Hematopoietic multipotent progenitor cell treated with erythropoietin and hydrocortisone succinate and interleukin-3 and kit ligand, for 4 days (in vitro differentiated cells): Measurements from ENCODE around the gene HNRNPLL.
A peak's percentile ranks its signal among the peaks of the same experiment; 100 is the strongest.
"Not testable (repeated sequence)": the region's sequence is repeated elsewhere in the genome, so short reads cannot be mapped to it uniquely, and the experiment has no call there.

ENCODE experiments used
- DNase-seq: peaks from one replicate; pipeline ENCODE4 v3.0.0-alpha.2; 2015

HNRNPLL gene

DNA sequence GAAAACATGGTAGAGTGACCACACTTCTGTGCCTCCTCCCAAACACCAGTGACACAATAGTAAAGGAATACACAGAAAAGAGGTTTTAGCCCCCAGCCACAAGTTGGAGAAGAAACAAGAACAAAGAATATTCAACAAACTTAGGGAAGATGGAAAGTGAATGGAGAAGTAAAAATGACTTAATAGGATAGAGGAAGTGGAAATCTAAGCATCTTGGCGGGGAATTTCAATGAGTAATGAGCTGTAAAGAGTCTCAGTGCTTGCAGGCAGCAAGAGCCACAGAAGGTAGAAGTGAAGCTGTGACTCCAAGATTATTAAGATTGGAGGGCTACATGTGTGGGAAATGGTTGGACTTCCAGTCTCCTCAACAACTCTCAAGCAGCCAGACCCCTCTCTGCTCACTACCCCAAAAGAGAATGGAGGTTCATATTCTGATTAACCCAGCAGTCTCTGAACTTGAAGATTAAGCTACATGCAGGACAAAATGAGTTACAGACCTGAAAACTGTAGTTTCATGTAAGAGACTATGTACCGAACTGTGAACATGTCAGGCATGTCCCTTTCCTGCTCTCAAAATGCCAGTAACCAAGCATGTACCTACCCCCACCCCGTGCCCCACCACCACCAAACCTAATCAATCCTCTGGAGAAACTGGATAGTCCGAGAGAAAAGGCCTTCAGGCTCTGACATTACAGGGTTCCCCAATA is 16.9 kb upstream of the HNRNPLL start:
- peak; percentile 50 for DNase-seq

DNA sequence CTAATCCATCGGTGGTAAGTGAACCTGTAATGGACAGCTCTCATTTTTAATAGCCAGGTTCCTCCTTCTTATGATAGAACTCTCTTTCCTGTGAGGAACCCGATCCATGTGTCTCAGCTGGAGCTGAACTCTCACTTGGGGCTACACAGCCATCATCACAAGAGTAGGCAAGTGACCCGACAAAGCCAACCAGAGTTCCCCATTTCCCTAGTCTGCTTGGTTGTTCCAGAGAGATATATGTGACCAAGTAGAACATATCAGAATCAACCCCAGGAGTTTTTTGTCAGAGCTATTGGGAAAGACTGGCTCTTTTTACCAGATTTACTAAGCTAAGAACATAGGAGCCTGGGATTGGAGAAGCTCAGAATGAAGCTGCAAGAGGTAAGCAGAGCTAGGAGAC is 14.6 kb upstream of the HNRNPLL start:
- no peak for DNase-seq

DNA sequence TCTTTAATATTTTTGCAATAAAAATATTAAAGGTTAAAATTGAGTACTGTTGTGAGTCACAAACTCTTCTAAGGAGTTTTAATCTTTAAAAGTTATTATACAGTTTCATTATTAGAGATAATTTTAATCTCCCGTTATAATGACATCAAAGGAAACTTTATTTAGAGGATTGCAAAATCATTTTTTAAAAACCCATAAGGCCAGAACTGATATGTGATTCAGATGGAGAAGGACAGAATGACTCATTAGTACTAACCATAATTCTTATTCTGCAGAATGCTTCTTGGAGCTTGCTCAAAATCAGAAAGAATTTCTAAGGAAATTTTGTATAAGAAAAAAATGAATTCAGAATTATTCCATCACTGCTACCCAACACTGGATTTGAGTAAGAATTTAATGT is 12.5 kb upstream of the HNRNPLL start:
- DNase-seq, result peak; percentile 58

DNA sequence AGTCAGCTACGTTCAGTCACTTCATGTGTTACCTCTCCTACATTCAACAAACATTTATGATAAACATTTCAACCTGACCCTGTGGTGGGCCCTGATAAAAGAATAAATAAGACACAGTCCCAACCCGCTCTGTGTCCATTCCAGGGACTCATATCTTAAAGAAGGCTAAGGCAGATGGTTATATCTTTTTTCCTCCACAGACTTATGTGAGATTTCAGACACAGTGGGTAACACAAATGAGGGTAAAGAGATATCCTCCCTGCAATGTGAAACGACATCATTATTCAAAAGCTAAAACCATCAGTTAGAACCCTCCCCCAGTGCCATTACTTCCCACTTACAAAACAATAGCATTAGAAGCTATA is 11.1 kb upstream of the HNRNPLL start:
- peak; percentile 86 for DNase-seq

DNA sequence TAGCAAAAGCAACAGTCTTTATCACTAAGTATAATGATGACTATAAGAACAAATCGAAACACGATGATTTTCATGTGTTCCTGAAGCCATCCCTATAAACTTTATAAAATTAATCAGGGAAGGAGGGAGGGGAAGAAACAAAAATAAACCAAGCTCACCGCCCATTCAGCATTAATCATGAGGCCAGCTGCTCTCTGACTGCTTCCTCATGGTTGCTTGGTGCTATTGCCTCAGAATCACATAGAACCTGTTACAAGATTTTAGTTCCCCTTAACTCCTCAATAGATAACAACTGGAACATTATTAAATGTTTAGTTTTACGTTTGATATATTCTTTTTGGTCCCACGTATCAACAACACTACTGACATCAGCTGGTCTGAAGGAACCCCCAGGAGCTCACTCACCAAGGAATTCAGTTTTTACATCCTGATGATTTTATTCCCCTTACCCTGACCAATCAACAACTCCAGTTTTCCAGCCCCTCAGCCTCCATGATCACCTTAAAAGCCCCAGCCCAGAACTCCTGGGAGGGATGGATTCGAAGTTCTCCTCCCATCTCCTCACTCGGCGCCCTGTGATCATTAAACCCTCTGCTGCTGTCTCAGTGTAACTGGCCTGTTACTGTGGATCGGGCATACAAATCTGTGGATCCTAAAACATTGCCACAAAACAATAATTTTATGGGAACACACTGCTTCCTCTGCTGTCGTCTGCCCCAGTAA is 10.6 kb upstream of the HNRNPLL start:
- peak; percentile 76 for DNase-seq

DNA sequence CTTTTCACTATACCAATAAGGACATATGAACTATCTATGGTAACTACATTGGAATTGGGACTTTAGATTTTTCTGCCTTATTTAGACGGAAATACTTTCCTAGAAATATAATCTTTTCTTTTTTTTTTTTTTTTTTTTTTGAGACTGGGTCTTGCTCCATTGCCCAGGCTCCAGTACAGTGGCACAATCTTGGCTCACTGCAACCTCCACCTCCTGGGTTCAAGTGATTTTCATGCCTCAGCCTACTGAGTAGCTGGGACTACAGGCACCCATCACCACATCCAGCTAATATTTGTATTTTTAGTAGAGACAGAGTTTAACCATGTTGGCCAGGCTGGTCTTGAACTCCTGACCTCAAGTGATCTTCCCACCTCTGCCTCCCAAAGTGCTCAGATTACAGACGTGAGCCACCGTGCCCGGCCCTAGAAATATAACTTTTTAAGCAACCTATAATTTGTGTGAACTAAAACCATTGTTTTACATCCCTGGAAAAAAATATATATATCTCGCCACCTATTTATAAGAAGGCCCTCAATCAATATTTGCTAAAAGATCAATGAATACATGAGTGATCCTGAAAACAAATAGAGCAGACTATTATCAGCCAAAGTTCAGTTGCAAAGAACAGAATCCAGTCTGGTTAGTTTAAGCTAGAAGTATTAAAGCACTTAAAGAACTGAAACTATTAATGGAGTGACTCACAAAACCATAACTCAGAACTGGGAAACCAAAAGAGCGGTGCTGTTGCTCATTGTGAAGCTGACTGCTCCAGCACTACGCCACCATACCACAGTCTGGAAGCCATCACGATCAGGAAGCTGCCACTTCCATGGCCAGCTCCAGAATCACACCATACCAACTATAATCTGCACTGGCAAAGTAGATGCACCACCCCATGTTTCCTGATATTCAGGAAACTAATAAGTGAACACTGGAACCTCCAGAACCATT is 8.4 kb upstream of the HNRNPLL start:
- no peak for DNase-seq

DNA sequence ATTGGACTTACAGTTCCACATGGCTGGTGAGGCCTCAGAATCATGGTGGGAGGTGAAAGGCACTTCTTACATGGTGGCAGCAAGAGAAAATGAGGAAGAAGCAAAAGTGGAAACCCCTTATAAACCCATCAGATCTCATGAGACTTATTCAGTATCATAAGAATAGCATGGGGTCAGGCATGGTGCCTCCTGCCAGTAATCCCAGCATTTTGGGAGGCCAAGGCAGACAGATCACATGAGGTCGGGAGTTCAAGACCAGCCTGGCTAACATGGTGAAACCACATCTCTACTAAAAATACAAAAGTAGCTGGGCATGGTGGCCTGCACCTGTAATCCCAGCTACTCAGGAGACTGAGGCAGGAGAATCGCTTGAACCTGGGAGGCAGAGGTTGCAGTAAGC is 6.5 kb upstream of the HNRNPLL start:
- DNase-seq, result not testable (repeated sequence)

DNA sequence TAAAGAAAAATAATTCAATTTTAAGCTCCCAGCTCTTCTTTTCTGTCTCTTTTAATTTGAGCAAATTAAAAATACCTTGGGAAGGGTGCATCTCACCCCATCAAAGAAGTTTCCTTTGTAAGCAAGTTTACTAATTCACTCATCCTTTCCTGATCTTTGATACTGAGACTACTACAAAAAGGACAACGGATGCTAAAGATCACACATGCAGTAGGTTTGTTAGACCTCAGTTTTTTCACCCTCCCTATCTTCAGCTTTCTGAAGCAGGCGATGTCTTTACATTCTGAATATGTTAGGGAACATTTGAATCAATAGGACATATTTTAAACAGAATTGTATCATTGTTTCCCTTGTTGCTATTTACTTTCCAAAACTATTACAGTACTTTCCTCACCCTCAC is 6.0 kb upstream of the HNRNPLL start:
- no peak for DNase-seq

DNA sequence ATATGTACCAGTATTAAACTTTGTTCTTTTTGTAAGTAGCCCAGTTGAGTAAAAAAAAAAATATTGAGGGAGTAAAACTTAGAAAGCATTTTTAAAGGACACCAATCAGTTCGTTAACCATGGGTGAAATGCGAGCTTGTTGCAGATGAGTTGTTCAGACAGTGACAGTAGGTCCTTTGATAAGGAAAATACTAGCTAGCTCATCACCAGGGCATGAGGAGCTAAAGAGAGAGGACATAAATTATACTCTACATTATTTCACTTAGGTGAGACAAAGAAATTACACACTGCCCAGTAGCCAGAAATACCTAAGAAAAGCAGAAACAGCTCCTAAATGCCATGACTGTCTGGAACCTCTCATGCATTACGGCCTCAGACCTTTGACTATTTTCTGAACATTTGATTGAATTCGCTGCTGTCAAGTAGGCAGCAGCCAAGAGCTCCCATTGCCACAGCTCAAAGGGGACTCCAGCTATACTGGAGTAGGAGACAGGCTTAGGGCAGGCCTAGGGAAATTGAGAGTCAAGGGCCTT is 2.6 kb upstream of the HNRNPLL start:
- DNase-seq, result no peak

DNA sequence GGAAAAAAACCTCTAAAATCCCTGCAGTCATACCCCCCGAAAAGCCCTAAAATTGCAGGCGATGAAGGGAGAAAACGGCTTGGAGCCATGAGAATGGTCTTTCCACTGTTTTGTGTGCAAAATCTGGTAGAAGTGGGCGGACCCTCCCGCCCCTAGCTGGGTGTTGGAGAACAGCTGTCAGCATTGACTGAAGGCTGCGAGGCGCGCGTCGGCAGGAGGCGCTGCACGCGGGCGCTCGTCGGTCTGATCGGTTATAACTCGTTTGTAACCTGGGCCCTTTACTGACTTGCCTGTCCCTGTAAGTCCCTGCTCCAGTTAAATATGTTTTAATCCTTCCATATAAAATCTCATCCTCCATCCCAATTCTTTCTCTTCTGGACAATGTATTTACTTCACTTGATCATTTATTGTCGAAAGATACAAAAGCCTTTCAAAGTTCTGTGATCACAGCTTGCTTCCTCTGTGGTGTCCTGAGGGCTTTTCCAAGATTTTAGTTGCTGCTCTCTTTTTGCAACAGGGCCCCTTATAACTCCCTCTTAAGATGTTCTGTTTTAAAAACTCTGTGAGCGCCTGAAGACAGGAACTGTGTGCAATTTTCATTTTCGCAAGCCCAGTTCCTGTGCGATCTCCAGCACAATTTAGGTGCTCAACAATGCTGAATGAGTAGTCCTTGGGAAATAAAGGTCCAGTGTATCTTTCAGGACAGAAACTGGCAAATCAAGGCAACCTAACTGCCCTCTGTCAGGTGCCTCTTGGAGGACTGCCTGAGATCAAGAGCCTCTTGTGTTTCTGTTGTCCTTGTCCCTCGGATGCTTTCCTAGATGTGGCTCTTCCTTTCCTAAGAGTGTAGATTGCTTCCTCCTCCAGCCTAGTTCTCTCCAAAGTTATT is 918 bp upstream of the HNRNPLL start:
- peak; percentile 93 for DNase-seq

DNA sequence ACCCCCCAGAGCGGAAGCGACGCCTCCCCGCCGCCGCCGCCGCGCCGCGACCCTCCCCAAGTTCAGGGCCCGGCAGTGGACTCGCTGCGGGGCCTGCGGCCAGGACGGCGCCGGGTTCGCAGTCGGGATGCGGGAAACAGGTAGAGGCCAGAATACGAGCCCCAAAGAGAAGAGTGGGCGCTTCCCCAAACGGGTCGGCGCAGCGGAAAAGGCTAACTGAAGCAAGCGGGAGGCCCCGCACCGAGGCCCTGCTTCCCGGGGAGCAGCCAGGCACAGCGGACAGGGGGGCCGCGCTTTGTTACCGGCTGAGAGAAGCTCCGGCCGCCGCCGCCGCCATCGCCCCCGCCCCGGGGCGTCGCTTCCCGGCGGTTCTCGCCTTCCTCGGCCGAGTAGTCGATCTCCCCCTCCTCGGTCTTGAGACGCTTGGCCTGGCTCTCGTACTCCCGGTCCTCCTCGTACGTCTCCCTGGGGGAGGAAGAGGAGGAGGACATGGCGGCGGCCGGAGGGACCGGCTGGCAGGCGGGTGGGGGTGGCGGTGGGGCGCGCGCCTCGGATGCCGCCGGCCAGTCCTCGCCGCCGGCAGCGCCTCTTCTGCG is 494 bp downstream of the HNRNPLL start:
- DNase-seq, result peak; percentile 54

DNA sequence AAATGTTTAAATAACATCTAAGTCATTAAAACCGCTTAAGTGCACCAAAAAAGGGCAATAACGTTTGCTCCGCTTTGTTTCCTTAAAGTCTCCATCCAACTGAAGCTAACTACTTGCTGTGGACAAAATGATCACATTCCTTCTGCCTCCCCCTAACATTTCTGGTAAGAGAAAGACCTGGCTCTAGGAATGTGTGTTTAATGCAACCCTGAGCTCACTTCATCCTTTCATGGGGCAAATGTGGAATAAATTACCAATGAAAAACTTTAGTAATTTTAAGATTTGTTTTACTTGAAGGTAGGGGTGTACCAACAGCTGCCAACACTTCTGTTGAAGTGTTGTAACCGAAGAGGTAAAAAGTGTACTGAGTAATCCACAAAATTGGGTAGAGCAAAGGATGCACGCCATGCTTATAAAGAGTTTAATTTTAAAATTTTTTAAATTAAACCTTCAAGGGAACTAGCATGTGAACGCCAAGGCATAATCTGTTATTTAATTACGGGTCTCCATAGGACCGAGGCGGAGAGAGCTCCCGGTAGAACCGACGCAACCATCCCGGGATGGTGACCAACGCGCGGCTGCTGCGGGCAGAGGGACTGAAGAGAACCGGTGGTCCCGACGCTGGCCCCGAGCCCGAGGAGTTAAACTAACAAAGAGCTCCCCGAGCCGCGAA is 1.1 kb downstream of the HNRNPLL start:
- peak; percentile 47 for DNase-seq

DNA sequence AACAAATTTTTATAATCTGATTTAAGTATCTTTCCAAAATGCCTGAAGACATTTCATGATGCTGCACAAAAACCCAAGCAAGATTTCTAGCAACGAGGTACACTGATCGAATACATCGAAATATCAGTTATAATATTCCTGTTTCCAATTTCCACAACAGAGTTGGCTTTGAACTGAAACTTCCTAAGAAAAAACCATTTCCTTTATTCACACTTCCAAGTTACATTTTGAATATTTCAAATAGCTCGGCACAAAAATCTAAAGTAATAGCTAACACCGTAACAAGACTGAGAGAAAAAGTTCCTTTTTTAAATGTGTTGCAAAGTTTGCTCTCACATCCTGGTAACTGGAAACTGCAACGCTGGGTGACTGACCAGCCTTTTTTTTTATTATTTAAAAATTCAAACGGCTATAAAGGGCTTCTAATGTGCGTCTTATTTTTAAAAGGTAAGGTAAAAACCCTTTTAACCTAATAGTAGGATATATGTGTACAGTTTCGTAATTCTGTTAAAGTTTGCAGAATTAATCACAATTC is 1.7 kb downstream of the HNRNPLL start:
- peak; percentile 24 for DNase-seq

DNA sequence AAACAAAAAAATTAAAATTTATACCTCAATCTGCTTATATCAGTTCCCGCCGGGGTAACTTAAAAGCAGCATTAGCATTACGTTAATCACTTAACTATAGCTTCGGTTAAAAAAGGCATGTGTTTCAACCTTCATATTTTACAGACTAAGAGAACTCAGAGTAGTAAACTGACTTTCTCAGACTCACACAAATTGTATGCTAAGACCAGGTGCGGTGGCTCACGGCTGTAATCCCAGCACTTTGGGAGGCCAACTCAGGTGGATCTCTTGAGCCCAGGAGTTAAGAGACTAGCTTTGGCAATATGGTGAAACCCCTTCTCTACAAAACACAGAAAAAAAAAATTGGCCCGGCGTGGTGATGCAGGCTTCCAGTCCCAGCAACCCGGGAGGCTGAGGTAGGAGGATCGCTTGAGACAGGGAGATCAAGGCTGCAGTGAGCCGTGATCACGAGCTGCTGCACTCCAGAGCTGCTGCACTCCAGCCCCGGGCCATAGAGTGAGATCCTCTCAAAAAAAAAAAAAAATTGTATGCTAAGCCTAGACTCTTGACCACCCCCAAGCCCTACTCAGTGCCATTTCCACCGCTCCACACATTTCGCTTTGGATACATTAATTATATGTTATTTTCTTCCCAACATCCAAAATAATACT is 2.4 kb downstream of the HNRNPLL start:
- DNase-seq, result no peak

DNA sequence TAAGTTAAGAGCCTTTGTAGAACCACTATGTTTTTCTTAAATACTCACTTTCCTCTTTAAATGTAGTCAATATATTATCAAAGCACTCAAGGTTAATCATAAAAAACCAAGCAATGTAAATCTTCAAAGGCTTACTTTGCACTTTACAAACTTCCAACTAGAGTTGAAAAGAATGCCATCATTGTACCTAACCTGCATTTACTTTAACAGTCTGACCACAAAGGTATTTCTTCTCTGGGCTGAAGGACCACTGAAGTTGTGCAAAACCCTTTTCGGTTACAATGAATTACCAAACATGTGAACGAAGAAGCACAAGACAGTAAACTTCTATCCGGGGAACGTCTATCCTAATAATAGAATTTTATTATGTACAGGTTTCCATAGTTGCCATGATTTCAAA is 3.0 kb downstream of the HNRNPLL start:
- DNase-seq, result no peak

DNA sequence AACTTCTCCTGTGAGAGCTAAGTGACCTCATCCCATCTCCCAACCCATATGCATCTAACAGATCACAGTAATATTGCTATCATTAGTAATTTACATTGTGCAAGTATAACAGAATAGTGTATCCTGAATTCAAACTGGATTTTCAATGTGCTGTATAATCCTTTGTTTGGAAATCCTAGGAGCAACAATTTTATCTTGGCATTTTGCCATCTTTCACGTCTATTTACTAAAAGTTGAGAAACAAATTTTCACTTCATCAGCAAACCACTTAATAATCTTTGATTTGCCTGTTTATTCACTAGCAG is 3.8 kb downstream of the HNRNPLL start:
- DNase-seq, result no peak

DNA sequence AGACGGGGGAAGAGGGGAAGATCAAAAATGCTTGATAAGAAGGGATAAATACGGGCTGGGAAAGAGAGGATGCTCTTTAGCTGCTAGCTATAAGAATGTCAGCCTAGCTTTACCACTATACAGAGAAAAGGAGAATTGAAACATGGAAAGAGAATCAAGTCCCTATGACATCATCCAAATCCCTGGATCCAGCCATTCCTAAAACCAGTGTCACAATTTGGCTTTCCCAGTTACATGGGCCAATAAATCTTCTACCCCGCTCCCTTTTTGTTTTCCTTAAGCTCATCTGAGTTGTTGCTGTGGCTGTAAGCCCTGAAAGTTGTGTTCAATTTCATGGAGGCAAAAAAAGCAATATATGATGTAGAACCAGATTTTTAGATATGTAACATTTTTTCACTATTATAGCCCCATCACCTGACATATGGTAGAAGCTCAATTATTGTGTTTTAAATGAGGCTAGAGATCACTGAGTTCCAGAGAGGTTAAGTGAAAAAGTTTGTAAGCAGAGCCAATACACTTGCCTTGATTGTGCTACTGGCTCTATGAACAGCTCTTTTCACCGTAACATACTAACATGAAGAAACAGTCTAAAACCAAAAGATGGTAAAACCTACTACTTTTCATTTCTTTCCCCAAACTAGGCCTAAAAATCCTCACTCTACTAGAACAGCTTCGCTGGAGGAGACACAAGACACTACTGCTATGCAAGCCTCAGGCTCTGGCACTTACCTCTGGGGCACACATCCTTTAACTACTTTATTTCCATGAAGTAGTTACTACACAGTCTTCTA is 4.3 kb downstream of the HNRNPLL start:
- DNase-seq, result no peak

DNA sequence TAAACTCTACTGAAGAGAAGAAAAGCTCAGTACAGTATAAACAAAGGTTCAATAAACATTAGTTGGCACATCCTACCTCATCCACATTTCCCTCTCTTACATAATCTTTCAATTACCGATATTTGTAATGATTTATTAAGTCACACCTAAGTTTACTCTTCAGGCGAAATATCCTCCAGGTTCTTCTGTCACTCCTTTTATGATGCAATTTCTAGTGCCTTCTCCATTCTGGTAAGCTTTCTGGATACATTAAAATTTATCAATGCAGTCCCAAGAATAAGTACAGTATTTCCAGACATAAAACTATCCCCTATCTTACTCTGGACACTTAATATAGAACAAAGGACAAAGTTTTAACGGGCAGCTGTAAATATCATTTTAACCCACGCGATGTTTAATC is 5.6 kb downstream of the HNRNPLL start:
- no peak for DNase-seq

DNA sequence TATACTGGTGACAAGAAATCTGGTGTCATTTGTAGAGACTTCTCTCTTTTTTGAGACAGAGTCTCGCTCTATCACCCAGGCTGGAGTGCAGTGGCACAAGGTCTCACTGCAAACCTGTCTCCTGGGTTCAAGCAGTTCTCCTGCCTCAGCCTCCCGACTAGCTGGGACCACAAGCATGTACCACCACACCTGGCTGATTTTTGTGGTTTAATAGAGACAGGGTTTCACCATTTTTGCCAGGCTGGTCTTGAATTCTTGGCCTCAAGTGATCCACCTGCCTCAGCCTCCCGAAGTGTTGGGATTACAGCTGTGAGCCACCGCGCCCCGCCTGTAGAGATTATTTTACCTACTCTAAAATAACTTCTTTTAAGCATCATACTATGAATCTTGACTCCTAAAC is 6.5 kb downstream of the HNRNPLL start:
- DNase-seq, result no peak

DNA sequence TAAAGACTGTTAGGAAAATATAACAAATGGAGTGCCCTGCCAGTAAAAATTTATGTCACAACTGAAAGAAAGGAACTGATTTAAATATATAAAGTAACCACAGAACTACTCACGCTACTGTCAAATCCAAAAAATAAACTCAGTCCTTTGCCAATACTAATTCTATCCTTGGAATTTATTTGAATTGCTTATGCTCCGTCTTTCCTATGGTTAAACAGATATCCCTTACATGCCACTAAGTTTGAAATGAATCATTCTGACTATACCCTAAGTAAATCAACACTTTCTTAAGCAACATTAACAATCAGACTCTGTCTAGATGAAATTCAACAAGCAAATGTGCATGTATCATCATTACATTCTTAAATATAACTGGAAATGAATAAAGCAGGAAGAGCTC is 9.8 kb downstream of the HNRNPLL start:
- DNase-seq, result no peak
